ENCODE data around the gene SNRPA. TPM values are rescaled to one million over a fixed set of nuclear protein-coding genes. Genes with fewer than 3 reads are reported as not detected.

The SNRPA gene
- total RNA-seq = 34.1 and 36.1 TPM in 2 replicates

- peak; percentile 99 for DNase-seq (ENCODE audit: low read depth)
- no peak for TF ChIP-seq CTCF (IDR thresholded peaks at IDR 0.05; ENCODE audit: insufficient read depth, low read depth, low read length)
- H3K4me3 ChIP-seq (ENCODE audit: low read depth, low read length) = peak within 1 kb of the TSS; percentile 91
Observed at GRCh38 chr19:40750874-40751537, at the start of gene SNRPA. SNRPA (plus strand) TSS chr19:40751203; CDS start chr19:40751409, 206 bp downstream.

- no peak overlapping the region for H3K4me3 ChIP-seq (ENCODE audit: low read depth, low read length)
- TF ChIP-seq CTCF (IDR thresholded peaks at IDR 0.05; ENCODE audit: insufficient read depth, low read depth, low read length) = no peak
- DNase-seq (ENCODE audit: low read depth) = no peak
Observed at GRCh38 chr19:40701758-40702157, 49.2 kb upstream of the SNRPA start.

GRCh38 chr19:40702337-40703012, 48.5 kb upstream of the SNRPA start:
- peak; percentile 45 for DNase-seq (ENCODE audit: low read depth)
- H3K4me3 ChIP-seq (ENCODE audit: low read depth, low read length) = no peak overlapping the region
- TF ChIP-seq CTCF (IDR thresholded peaks at IDR 0.05; ENCODE audit: insufficient read depth, low read depth, low read length) = peak; percentile 52

GRCh38 chr19:40703029-40703755, 47.8 kb upstream of the SNRPA start:
- DNase-seq (ENCODE audit: low read depth) = no peak
- TF ChIP-seq CTCF (IDR thresholded peaks at IDR 0.05; ENCODE audit: insufficient read depth, low read depth, low read length) = no peak
- H3K4me3 ChIP-seq (ENCODE audit: low read depth, low read length) = no peak overlapping the region

- H3K4me3 ChIP-seq (ENCODE audit: low read depth, low read length) = no peak overlapping the region
- DNase-seq (ENCODE audit: low read depth) = no peak
- TF ChIP-seq CTCF (IDR thresholded peaks at IDR 0.05; ENCODE audit: insufficient read depth, low read depth, low read length) = no peak
Observed at GRCh38 chr19:40704491-40705361, 46.3 kb upstream of the SNRPA start.

GRCh38 chr19:40705362-40705651, 45.7 kb upstream of the SNRPA start:
- no peak overlapping the region for H3K4me3 ChIP-seq (ENCODE audit: low read depth, low read length)
- DNase-seq (ENCODE audit: low read depth) = no peak
- TF ChIP-seq CTCF (IDR thresholded peaks at IDR 0.05; ENCODE audit: insufficient read depth, low read depth, low read length) = no peak

All from fibroblast of villous mesenchyme (primary cell).